H1 (cell line): Measurements from ENCODE around the gene KTN1. TPM values are rescaled to one million over a fixed set of nuclear protein-coding genes. Genes with fewer than 3 reads are reported as not detected.

Experiments
- CTCF ChIA-PET: fragments of 300-600 bp; sonication (Branson Sonifier 250); formaldehyde crosslinking; loops from one replicate; lab custom pipeline; 2021; ENCODE audit not compliant: partially characterized antibody; lab: Charles Lee
- POLR2A ChIA-PET: fragments of 300-600 bp; sonication (Branson Sonifier 250); formaldehyde crosslinking; loops from one replicate; lab custom pipeline; 2021; ENCODE audit warnings: inconsistent platforms; ENCODE audit not compliant: partially characterized antibody; lab: Charles Lee
- DNase-seq, 2 experiments: peaks; one replicate each; pipeline versions ENCODE4 v3.0.0 to v3.0.0-alpha.2; 2010 to 2022; ENCODE audit warnings: low spot score in 2 of 2, low read depth in 1 of 2, mixed read lengths in 1 of 2
- FAIRE-seq: peaks from 2 replicates; lab custom pipeline; 2011; peaks lifted over from hg19 to GRCh38; lab: Jason Lieb, UNC
- H2AFZ ChIP-seq: 2 replicates; pipeline ENCODE4 v1.8.1; 2012; ENCODE audit warnings: low read length, inconsistent platforms
- H2AK5ac ChIP-seq: 2 replicates; pipeline ENCODE4 v1.6.1; 2013; ENCODE audit warnings: low read depth, low read length
- H2BK120ac ChIP-seq: replicated peaks from 2 replicates; pipeline ENCODE3; 2013; ENCODE audit warnings: low read depth, low read length, inconsistent platforms
- H2BK12ac ChIP-seq: 2 replicates; pipeline ENCODE4 v1.6.1; 2013; ENCODE audit warnings: low read depth, low read length
- H2BK15ac ChIP-seq: 2 replicates; pipeline ENCODE4 v1.6.1; 2013; ENCODE audit warnings: low read length
- H2BK20ac ChIP-seq: 2 replicates; pipeline ENCODE4 v1.6.1; 2013; ENCODE audit warnings: low read length
- H2BK5ac ChIP-seq: 2 replicates; pipeline ENCODE4 v1.6.1; 2013; ENCODE audit warnings: low read depth, low read length
- H3K14ac ChIP-seq: 2 replicates; pipeline ENCODE4 v1.6.1; 2013; ENCODE audit warnings: inconsistent platforms; ENCODE audit not compliant: insufficient read length
- H3K18ac ChIP-seq: 2 replicates; pipeline ENCODE4 v1.6.1; 2013; ENCODE audit warnings: low read length; ENCODE audit errors: extremely low read depth
- H3K23ac ChIP-seq: 2 replicates; pipeline ENCODE4 v1.6.1; 2013; ENCODE audit warnings: inconsistent platforms; ENCODE audit not compliant: insufficient read length
- H3K23me2 ChIP-seq: 2 replicates; pipeline ENCODE4 v1.6.1; 2013; ENCODE audit warnings: low read depth, low read length
- H3K27ac ChIP-seq: 2 replicates; pipeline ENCODE4 v1.6.1; 2011; ENCODE audit warnings: low read depth, low read length, inconsistent platforms
- H3K27me3 ChIP-seq, 4 experiments: replicated peaks in 1 of 4; 1 replicate in 1 of 4; 2 replicates in 3 of 4; pipeline versions ENCODE4 v1.6.1 to v1.8.1; 2011 to 2013; ENCODE audit warnings: low read length in 3 of 4, mild to moderate bottlenecking in 3 of 4, inconsistent platforms in 2 of 4, mixed read lengths in 2 of 4, moderate library complexity in 1 of 4; ENCODE audit not compliant: control insufficient read depth in 3 of 4, insufficient read depth in 3 of 4; ENCODE audit errors: extremely low read depth in 1 of 4
- H3K36me3 ChIP-seq, 4 experiments: 2 replicates each; pipeline versions ENCODE4 v1.6.1 to v1.8.1; 2011 to 2013; ENCODE audit warnings: mild to moderate bottlenecking in 4 of 4, low read length in 3 of 4, moderate library complexity in 2 of 4, control low read depth in 1 of 4, inconsistent platforms in 1 of 4; ENCODE audit not compliant: insufficient read depth in 4 of 4, control insufficient read depth in 2 of 4
- H3K4ac ChIP-seq: replicated peaks from 2 replicates; pipeline ENCODE3; 2013; ENCODE audit warnings: low read length, low read depth, mixed read lengths, inconsistent platforms; ENCODE audit not compliant: insufficient read length
- H3K4me1 ChIP-seq, 4 experiments: replicated peaks in 1 of 4; 1 replicate in 1 of 4; 2 replicates in 3 of 4; pipeline versions ENCODE4 v1.6.1 to v1.8.1; 2011 to 2013; ENCODE audit warnings: low read length in 3 of 4, inconsistent platforms in 2 of 4, mixed read lengths in 1 of 4; ENCODE audit not compliant: insufficient read depth in 4 of 4, control insufficient read depth in 3 of 4
- H3K4me2 ChIP-seq, 2 experiments: 2 replicates each; pipeline versions ENCODE4 v1.6.1 to v1.8.1; 2011 to 2013; ENCODE audit warnings: low read depth in 2 of 2, low read length in 2 of 2, control low read depth in 1 of 2, inconsistent platforms in 1 of 2, mild to moderate bottlenecking in 1 of 2; ENCODE audit not compliant: insufficient read depth in 1 of 2
- H3K4me3 ChIP-seq, 4 experiments: fragments of 200-600, 300-600 bp in 1 of 4; sonication (generic), shearing (Covaris generic), sonication (Bioruptor Twin) in 1 of 4; 2 replicates each; pipeline versions ENCODE4 v1.5.1 to v1.8.1; 2011 to 2016; ENCODE audit warnings: low read length in 4 of 4, low read depth in 3 of 4, control low read depth in 2 of 4, inconsistent platforms in 2 of 4, mild to moderate bottlenecking in 2 of 4, mixed read lengths in 1 of 4, moderate library complexity in 1 of 4; ENCODE audit not compliant: insufficient read depth in 2 of 4; ENCODE audit errors: extremely low read depth in 1 of 4
- H3K56ac ChIP-seq: replicated peaks from 2 replicates; pipeline ENCODE3; 2013; ENCODE audit warnings: low read depth, mild to moderate bottlenecking, mixed read lengths, low read length, inconsistent platforms; ENCODE audit not compliant: insufficient read length
- H3K79me1 ChIP-seq: 2 replicates; pipeline ENCODE4 v1.6.1; 2013; ENCODE audit warnings: low read depth, low read length, control low read depth
- H3K79me2 ChIP-seq, 2 experiments: 2 replicates each; pipeline versions ENCODE4 v1.6.1 to v1.8.1; 2012 to 2013; ENCODE audit warnings: low read length in 2 of 2, mild to moderate bottlenecking in 2 of 2, inconsistent platforms in 1 of 2; ENCODE audit not compliant: insufficient read depth in 2 of 2, control insufficient read depth in 1 of 2
- H3K9ac ChIP-seq, 4 experiments: replicated peaks in 1 of 4; 1 replicate in 1 of 4; 2 replicates in 3 of 4; pipeline versions ENCODE4 v1.6.1 to v1.8.1; 2011 to 2013; ENCODE audit warnings: low read depth in 3 of 4, low read length in 3 of 4, control low read depth in 2 of 4, mild to moderate bottlenecking in 2 of 4, moderate library complexity in 2 of 4, inconsistent platforms in 1 of 4; ENCODE audit errors: extremely low read depth in 1 of 4
- H3K9me3 ChIP-seq, 2 experiments: 2 replicates each; pipeline versions ENCODE4 v1.6.1 to v1.8.1; 2012 to 2013; ENCODE audit warnings: mild to moderate bottlenecking in 2 of 2, moderate library complexity in 2 of 2, control low read depth in 1 of 2, inconsistent platforms in 1 of 2, low read depth in 1 of 2, low read length in 1 of 2, mixed read lengths in 1 of 2; ENCODE audit not compliant: insufficient read depth in 2 of 2
- H4K20me1 ChIP-seq, 2 experiments: replicated peaks in 1 of 2; 2 replicates each; pipeline versions ENCODE3 to v1.8.1; 2011 to 2013; ENCODE audit warnings: inconsistent platforms in 2 of 2, low read length in 2 of 2, mild to moderate bottlenecking in 1 of 2; ENCODE audit not compliant: insufficient read depth in 2 of 2, control insufficient read depth in 1 of 2
- H4K5ac ChIP-seq: 2 replicates; pipeline ENCODE4 v1.6.1; 2013; ENCODE audit warnings: low read length, low read depth, mixed read lengths, inconsistent platforms; ENCODE audit not compliant: insufficient read length
- H4K8ac ChIP-seq: 2 replicates; pipeline ENCODE4 v1.8.0; 2013; ENCODE audit warnings: mild to moderate bottlenecking, moderate library complexity, low read length, inconsistent platforms; ENCODE audit not compliant: insufficient read depth; ENCODE audit errors: extremely low read depth
- H4K91ac ChIP-seq: replicated peaks from 2 replicates; pipeline ENCODE3; 2013; ENCODE audit warnings: low read length, mixed read lengths, inconsistent platforms; ENCODE audit not compliant: insufficient read length
- CBX5 ChIP-seq: fragments of 300-800, 300-1000 bp; sonication (generic); IDR thresholded peaks from 2 replicates; pipeline ENCODE4 v1.7.1; 2016; ENCODE audit warnings: antibody characterized with exemption, low read length, low read depth
- CBX8 ChIP-seq: fragments of 300-800, 300-1000 bp; sonication (generic); IDR thresholded peaks from 2 replicates; pipeline ENCODE4 v1.7.1; 2016; ENCODE audit warnings: low read depth, low read length, borderline replicate concordance
- CEBPB ChIP-seq: IDR thresholded peaks from 2 replicates; pipeline ENCODE4 v1.6.1; 2012; ENCODE audit warnings: low read depth, low read length
- HDAC2 ChIP-seq, 2 experiments: fragments of 300-600 bp in 1 of 2; sonication (generic) in 1 of 2; IDR thresholded peaks; 2 replicates each; pipeline ENCODE4 v1.6.1; 2011 to 2012; ENCODE audit warnings: low read depth in 2 of 2, low read length in 2 of 2, mild to moderate bottlenecking in 2 of 2, moderate library complexity in 2 of 2, borderline replicate concordance in 1 of 2, inconsistent platforms in 1 of 2
- NRF1 ChIP-seq: IDR thresholded peaks from 2 replicates; pipeline ENCODE4 v1.6.1; 2011; ENCODE audit warnings: mild to moderate bottlenecking, low read depth, low read length, improper control_type of control experiment
- RFX5 ChIP-seq: IDR thresholded peaks from 2 replicates; pipeline ENCODE4 v1.6.1; 2011; ENCODE audit warnings: low read depth, low read length, improper control_type of control experiment, borderline replicate concordance
- RNF2 ChIP-seq: fragments of 200-900, 300-1000 bp; sonication (generic); IDR thresholded peaks from 2 replicates; pipeline ENCODE4 v1.7.1; 2016; ENCODE audit warnings: borderline replicate concordance, low read depth, mild to moderate bottlenecking, antibody characterized with exemption, low read length; ENCODE audit not compliant: poor library complexity, severe bottlenecking; ENCODE audit errors: missing control alignments
- SIN3A ChIP-seq, 2 experiments: IDR thresholded peaks in 1 of 2; conservative IDR thresholded peaks in 1 of 2; 2 replicates each; pipeline ENCODE4 v1.6.1; 2011 to 2012; ENCODE audit warnings: low read length in 2 of 2, improper control_type of control experiment in 1 of 2, low read depth in 1 of 2, mild to moderate bottlenecking in 1 of 2
- SIRT6 ChIP-seq: IDR thresholded peaks from one replicate; pipeline ENCODE4 v1.7.1; 2012; ENCODE audit warnings: low read length, inconsistent platforms
- TBP ChIP-seq: IDR thresholded peaks from 2 replicates; pipeline ENCODE4 v1.6.1; 2011; ENCODE audit warnings: low read depth, low read length, improper control_type of control experiment
- WGBS, 2 experiments: shearing (Covaris generic) in 1 of 2; methylation state at CpG; one replicate each; pipeline versions ENCODE4 v1.1.6 to v1.1.7; 2013 to 2015; ENCODE audit warnings: low lambda C conversion rate in 2 of 2, mixed read lengths in 2 of 2, inconsistent platforms in 1 of 2, low coverage in 1 of 2, missing lambda C conversion rate in 1 of 2; ENCODE audit not compliant: insufficient replicate concordance in 2 of 2, insufficient coverage in 1 of 2, insufficient read length in 1 of 2; ENCODE audit errors: extremely low coverage in 1 of 2, missing lambda C conversion rate in 1 of 2; 5-methylcytosine and 5-hydroxymethylcytosine counted together
- polyA plus RNA-seq, 7 experiments: library from polyadenylated mRNA; depleted of rRNA in 3 of 7; stranded (reverse) in 5 of 7; unstranded in 2 of 7; fragments of >200 nt in 5 of 7; fragments of 200-250 nt in 2 of 7; gene quantifications; 1 replicate in 5 of 7; 2 replicates in 1 of 7; 4 replicates in 1 of 7; pipeline versions ENCODE4 v1.2.1 to v1.2.3, GENCODE V29; 2011 to 2013; ENCODE audit warnings: missing spikeins in 2 of 7, mixed read lengths in 2 of 7
- total RNA-seq: library from RNA; stranded (reverse); fragmentation: NEBNext Ultra II Directional; extraction: Animal tissue kit (Norgen Biotek cat#: 25700); gene quantifications from 2 replicates; pipeline ENCODE4 v1.2.1, GENCODE V29; 2021
- TF ChIP-seq, protein P1 (sequence below): IDR thresholded peaks from 2 replicates; pipeline ENCODE4 v1.6.1; 2012; ENCODE audit warnings: inconsistent platforms

KTN1 gene
- total and polyA plus RNA-seq, 2 of the 8 experiments (the other 6 are each of a cell fraction or from before 2014, with no cell fraction given) = 15.4 to 151 TPM

DNA sequence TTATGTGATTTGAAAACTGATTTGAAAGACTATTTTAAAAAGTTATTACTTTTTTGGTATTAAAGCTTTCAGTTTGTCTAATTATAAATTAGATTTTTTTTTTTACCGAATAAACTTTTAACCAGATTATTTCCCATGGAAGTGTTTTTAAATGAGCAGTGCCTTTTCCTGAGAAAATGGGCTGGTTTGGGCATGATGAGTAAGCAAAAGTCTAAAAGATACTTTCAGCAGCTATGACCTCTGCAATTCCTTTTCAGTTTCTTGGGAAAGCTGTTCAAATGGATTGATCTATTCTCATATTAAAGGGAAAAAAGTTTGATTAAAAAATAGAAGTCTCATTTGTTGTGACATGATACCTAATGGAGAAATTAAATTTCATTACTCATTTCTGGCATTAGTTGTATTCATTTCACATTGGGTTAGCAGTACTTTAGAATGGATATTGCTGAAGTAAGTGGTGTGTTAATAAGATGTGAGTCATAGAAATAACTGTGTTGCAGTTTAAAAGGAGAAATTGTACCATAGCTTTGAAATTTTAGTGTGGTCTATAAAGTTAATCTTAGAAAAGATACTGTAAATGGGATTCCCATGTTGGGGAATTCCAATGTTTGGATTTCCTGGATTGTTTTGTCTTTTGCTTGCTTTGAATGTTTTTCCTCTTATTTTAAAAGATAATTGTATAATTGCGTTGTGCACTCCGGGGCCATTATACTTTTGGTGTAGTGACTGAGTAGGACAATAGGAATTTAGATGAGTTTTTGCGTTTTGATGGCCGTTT, 21.0 kb downstream of the KTN1 start:
- no peak overlapping the region for H3K9ac ChIP-seq
- POLR2A ChIA-PET = interaction anchor here (1.4 kb wide), 1 partner anchor 20 kb away, joined by 5 read pairs; no protein-coding TSS in a partner anchor
- TF ChIP-seq CBX8 = no peak
- no peak for TF ChIP-seq SIRT6
- no peak for TF ChIP-seq CBX5
- TF ChIP-seq SIN3A (conservative IDR thresholded peaks at IDR 0.05 in 1 of 2, IDR thresholded peaks at IDR 0.05 in 1 of 2; ENCODE audit: low read depth in 1 of 2, low read length in 2 of 2) = no peak
- TF ChIP-seq, protein P1, sequence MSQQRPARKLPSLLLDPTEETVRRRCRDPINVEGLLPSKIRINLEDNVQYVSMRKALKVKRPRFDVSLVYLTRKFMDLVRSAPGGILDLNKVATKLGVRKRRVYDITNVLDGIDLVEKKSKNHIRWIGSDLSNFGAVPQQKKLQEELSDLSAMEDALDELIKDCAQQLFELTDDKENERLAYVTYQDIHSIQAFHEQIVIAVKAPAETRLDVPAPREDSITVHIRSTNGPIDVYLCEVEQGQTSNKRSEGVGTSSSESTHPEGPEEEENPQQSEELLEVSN = no peak
- TF ChIP-seq RNF2 = no peak
- TF ChIP-seq RFX5 = no peak
- TF ChIP-seq NRF1 = no peak
- TF ChIP-seq CEBPB = no peak
- no peak for TF ChIP-seq TBP
- no peak for TF ChIP-seq HDAC2 (IDR thresholded peaks at IDR 0.05; ENCODE audit: borderline replicate concordance in 1 of 2, low read depth in 2 of 2, low read length in 2 of 2)

More for the DNA sequence above, 21.0 kb downstream of the KTN1 start:
- H4K8ac ChIP-seq = no peak overlapping the region
- H2AFZ ChIP-seq = no peak overlapping the region
- peaks cover 0 to 15% (median 6%) of the 10 kb centered on the region in 4 experiments; a peak in 4 of 7 replicates for H3K4me1 ChIP-seq
- FAIRE-seq = no peak
- no peaks in the 10 kb centered on the region for H3K79me1 ChIP-seq
- 84% methylated on average over 5 of the region's 5 CpGs; no CpG with 5 or more reads in 1 of the 2 experiments for WGBS, 2 experiments
- no peak overlapping the region for H3K14ac ChIP-seq
- no peak overlapping the region for H2BK20ac ChIP-seq
- H3K4me2 ChIP-seq = no peak overlapping the region
- H3K36me3 ChIP-seq = no peaks in the 10 kb centered on the region
- H3K23ac ChIP-seq = no peak overlapping the region
- H2BK12ac ChIP-seq = no peak overlapping the region
- H2BK5ac ChIP-seq = no peak overlapping the region
- CTCF ChIA-PET = interaction anchor here (0.6 to 0.8 kb wide), 3 partner anchors 32 to 818 kb away, joined by 3 to 4 read pairs (median 3); no protein-coding TSS in a partner anchor
- H3K18ac ChIP-seq = no peak overlapping the region
- no peak overlapping the region for H3K4me3 ChIP-seq
- peaks cover 4 to 97% of the 10 kb centered on the region in 2 experiments; a peak in 3 of 4 replicates for H3K79me2 ChIP-seq
- no peaks in the 10 kb centered on the region; the same call in 1 of the 2 replicates for H3K23me2 ChIP-seq
- H3K27ac ChIP-seq = no peak overlapping the region
- no peak overlapping the region for H2BK15ac ChIP-seq
- H2BK120ac ChIP-seq = no peak overlapping the region
- no peak overlapping the region for H4K91ac ChIP-seq
- no peak overlapping the region for H3K56ac ChIP-seq
- H3K9me3 ChIP-seq = no peaks in the 10 kb centered on the region
- no peak overlapping the region for H3K4ac ChIP-seq
- no peak overlapping the region for H4K5ac ChIP-seq
- H2AK5ac ChIP-seq = no peak overlapping the region
- H4K20me1 ChIP-seq = no peaks in the 10 kb centered on the region
- no peaks in the 10 kb centered on the region for H3K27me3 ChIP-seq
- no peak for DNase-seq
